A673 (cell line): ENCODE data around the gene ARG1. TPM values are rescaled to one million over a fixed set of nuclear protein-coding genes. Genes with fewer than 3 reads are reported as not detected.
"Not testable (repeated sequence)": the region's sequence is repeated elsewhere in the genome, so short reads cannot be mapped to it uniquely, and the experiment has no call there.

ENCODE experiments used
- BruUV-seq: library from RNA; stranded (reverse); fragments of 400-500 nt; replicated peaks from 2 replicates; lab custom pipeline; 2021; lab: Mats Ljungman, UMichigan
- CTCF ChIA-PET: fragments of 300-600 bp; sonication (Branson Sonifier 250); formaldehyde crosslinking; loops from one replicate; lab custom pipeline; 2022; ENCODE audit warnings: antibody characterized with exemption; lab: Charles Lee
- POLR2A ChIA-PET: fragments of 300-600 bp; sonication (Branson Sonifier 250); formaldehyde crosslinking; loops from one replicate; lab custom pipeline; 2022; ENCODE audit warnings: antibody characterized with exemption; ENCODE audit not compliant: low non-redundant PET; lab: Charles Lee
- DNase-seq: peaks from one replicate; pipeline ENCODE4 v3.0.0-alpha.2; 2015; ENCODE audit warnings: low spot score
- H3K27ac ChIP-seq: fragments of 200-600 bp; sonication (generic); 2 replicates; pipeline ENCODE4 v1.5.1; 2016; ENCODE audit warnings: mixed run types, low read depth, mild to moderate bottlenecking, mixed read lengths, antibody characterized with exemption, low read length; ENCODE audit not compliant: poor library complexity, severe bottlenecking
- H3K27me3 ChIP-seq: fragments of 200-600 bp; sonication (generic); replicated peaks from 2 replicates; pipeline ENCODE4 v1.6.1; 2017; ENCODE audit warnings: mixed run types, low read depth, mild to moderate bottlenecking, mixed read lengths, antibody characterized with exemption, low read length; ENCODE audit not compliant: insufficient read depth, poor library complexity
- H3K36me3 ChIP-seq: fragments of 200-600 bp; sonication (generic); 2 replicates; pipeline ENCODE4 v1.6.1; 2016; ENCODE audit warnings: mixed run types, mild to moderate bottlenecking, mixed read lengths, antibody characterized with exemption, low read length; ENCODE audit not compliant: insufficient read depth, poor library complexity, severe bottlenecking
- H3K4me1 ChIP-seq: fragments of 200-600 bp; sonication (generic); 2 replicates; pipeline ENCODE4 v1.6.1; 2017; ENCODE audit warnings: mixed run types, mild to moderate bottlenecking, mixed read lengths, antibody characterized with exemption, low read length; ENCODE audit not compliant: insufficient read depth, poor library complexity, severe bottlenecking
- H3K4me3 ChIP-seq: fragments of 200-600 bp; sonication (generic); 2 replicates; pipeline ENCODE4 v1.5.1; 2016; ENCODE audit warnings: low read depth, mixed run types, mild to moderate bottlenecking, mixed read lengths, low read length; ENCODE audit not compliant: poor library complexity, severe bottlenecking
- H3K9me3 ChIP-seq: fragments of 200-600 bp; sonication (generic); 2 replicates; pipeline ENCODE4 v1.6.1; 2016; ENCODE audit warnings: mixed run types, low read depth, mild to moderate bottlenecking, mixed read lengths, antibody characterized with exemption, low read length; ENCODE audit not compliant: poor library complexity, severe bottlenecking
- CTCF ChIP-seq: fragments of 300-800, 200-600 bp; sonication (generic); conservative IDR thresholded peaks from 2 replicates; pipeline ENCODE4 v1.5.1; 2017; ENCODE audit warnings: low read depth, mild to moderate bottlenecking, antibody characterized with exemption, low read length, moderate library complexity, mixed read lengths
- EZH2 ChIP-seq: fragments of 200-600 bp; sonication (generic); IDR thresholded peaks from 2 replicates; pipeline ENCODE4 v1.6.1; 2017; ENCODE audit warnings: borderline replicate concordance, low read depth, mild to moderate bottlenecking, mixed read lengths, antibody characterized with exemption, low read length; ENCODE audit not compliant: poor library complexity, severe bottlenecking
- intact Hi-C: fragments of 100-400 bp; cut with micrococcal nuclease; formaldehyde crosslinking; loops from one replicate; pipeline ENCODE4 v1.10.0; 2022; ENCODE audit not compliant: unreplicated experiment
- total RNA-seq: library from RNA; stranded (reverse); gene quantifications from 2 replicates; pipeline ENCODE4 v1.2.3, GENCODE V29; 2021

Gene ARG1
- total RNA-seq, 1 experiment from 2014 or later = not detected

- H3K36me3 ChIP-seq, DNase-seq, POLR2A ChIA-PET, H3K4me3 ChIP-seq, BruUV-seq, CTCF ChIA-PET, H3K9me3 ChIP-seq, H3K27me3 ChIP-seq, H3K27ac ChIP-seq: not testable (repeated sequence)
- H3K4me1 ChIP-seq = peaks cover 26% of the 10 kb centered on the region
- intact Hi-C loops = loop anchor here (5.0 kb wide), 1 partner anchor 399 kb away; no protein-coding TSS in a partner anchor
Measured at GRCh38 chr6:131531681-131532080, 41.3 kb upstream of the ARG1 start.

- Histone ChIP-seq H3K4me1 (peaks cover 26% of the 10 kb centered on the region), H3K36me3 (no peaks in the 10 kb centered on the region), H3K4me3 (no peak overlapping the region), H3K27me3 (no peaks in the 10 kb centered on the region), H3K27ac (peak overlapping the region; percentile 69), H3K9me3 (no peaks in the 10 kb centered on the region)
- intact Hi-C loops = loop anchor here (5.0 kb wide), 1 partner anchor 400 kb away; no protein-coding TSS in a partner anchor
- BruUV-seq = no TSS peak
- TF ChIP-seq CTCF (no peak), EZH2 (no peak)
- ChIA-PET POLR2A (interaction anchor here (0.8 kb wide), 1 partner anchor 149 kb away, joined by 3 read pairs; no protein-coding TSS in a partner anchor), CTCF (interaction anchor here (0.7 to 2.0 kb wide), 3 partner anchors 13 to 647 kb away, joined by 3 to 10 read pairs (median 9); no protein-coding TSS in a partner anchor)
- DNase-seq = peak; percentile 12
Measured at GRCh38 chr6:131532580-131533039, 40.4 kb upstream of the ARG1 start.

GRCh38 chr6:131538615-131539014, 34.4 kb upstream of the ARG1 start:
- intact Hi-C loops, H3K9me3 ChIP-seq, H3K4me3 ChIP-seq, POLR2A ChIA-PET, H3K36me3 ChIP-seq, BruUV-seq, DNase-seq, H3K27me3 ChIP-seq, H3K27ac ChIP-seq: not testable (repeated sequence)
- CTCF ChIA-PET = interaction anchor here (0.6 kb wide), 1 partner anchor 171 kb away, joined by 3 read pairs; no protein-coding TSS in a partner anchor
- peaks cover 15% of the 10 kb centered on the region for H3K4me1 ChIP-seq

- DNase-seq = no peak
- TF ChIP-seq CTCF (no peak), EZH2 (no peak)
- POLR2A ChIA-PET = no interaction called here
Measured at GRCh38 chr6:131545317-131545716, 27.7 kb upstream of the ARG1 start.

More at GRCh38 chr6:131545317-131545716, 27.7 kb upstream of the ARG1 start:
- Histone ChIP-seq H3K9me3 (no peaks in the 10 kb centered on the region), H3K4me3 (no peak overlapping the region), H3K27ac (no peak overlapping the region), H3K36me3 (no peaks in the 10 kb centered on the region), H3K4me1 (no peaks in the 10 kb centered on the region), H3K27me3 (no peaks in the 10 kb centered on the region)
- CTCF ChIA-PET = no interaction called here
- no TSS peak for BruUV-seq
- intact Hi-C loops = no loop called here
